ENCODE data around the gene MYF5.

GRCh38 chr12:80714846-80715245 is 1.9 kb upstream of the MYF5 start:
- TF ChIP-seq CTCF (IDR thresholded peaks at IDR 0.05) (no peak), POLR2A (IDR thresholded peaks at IDR 0.05) (no peak)
